ENCODE data around the gene TBKBP1. TPM values are rescaled to one million over a fixed set of nuclear protein-coding genes. Genes with fewer than 3 reads are reported as not detected.
"Not testable (repeated sequence)": the region's sequence is repeated elsewhere in the genome, so short reads cannot be mapped to it uniquely, and the experiment has no call there.

The TBKBP1 gene
- total RNA-seq, 1 donor from 2014 or later = 21.7 TPM

GRCh38 chr17:47678196-47678595, 15.8 kb upstream of the TBKBP1 start:
- DNase-seq (ENCODE audit: low spot score) = no peak

- no peak for DNase-seq (ENCODE audit: low spot score)
Measured at GRCh38 chr17:47682138-47682537, 11.8 kb upstream of the TBKBP1 start.

GRCh38 chr17:47682727-47683126, 11.2 kb upstream of the TBKBP1 start:
- not testable (repeated sequence) for DNase-seq (ENCODE audit: low spot score)

- no peak for DNase-seq (ENCODE audit: low spot score)
Measured at GRCh38 chr17:47684025-47684424, 9.9 kb upstream of the TBKBP1 start.

DNA sequence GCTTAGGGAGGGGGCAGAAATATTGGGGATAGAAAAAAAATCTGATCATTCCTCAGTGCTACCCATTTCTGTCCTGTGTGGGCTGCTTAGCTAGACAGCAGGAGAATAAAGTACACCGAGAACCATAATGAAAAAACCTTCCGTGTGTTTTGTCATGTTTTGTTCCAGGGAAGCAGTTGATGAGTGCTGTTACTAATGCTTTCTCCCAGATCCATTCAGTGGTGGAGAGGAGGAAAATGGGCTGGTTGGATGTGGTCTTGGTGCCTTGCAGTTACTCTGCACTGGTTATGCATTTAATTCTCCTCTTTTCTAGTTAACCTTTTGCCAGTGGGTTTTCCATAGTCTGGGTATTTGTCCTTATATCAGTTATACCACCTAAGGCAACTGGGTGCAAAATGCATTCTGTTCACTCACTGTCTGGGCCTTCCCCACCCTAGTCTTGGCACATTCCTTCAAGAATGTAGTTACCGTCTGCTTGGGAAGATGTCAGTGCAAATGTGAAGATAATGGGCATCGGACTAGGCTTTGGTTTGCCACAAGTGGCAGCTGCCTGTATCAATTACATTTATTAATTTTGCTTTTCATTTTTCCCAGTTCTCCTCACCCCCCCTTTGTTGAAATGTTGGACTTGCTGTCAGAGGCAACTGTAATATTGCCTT, 9.3 kb upstream of the TBKBP1 start:
- no peak for DNase-seq (ENCODE audit: low spot score)

DNA sequence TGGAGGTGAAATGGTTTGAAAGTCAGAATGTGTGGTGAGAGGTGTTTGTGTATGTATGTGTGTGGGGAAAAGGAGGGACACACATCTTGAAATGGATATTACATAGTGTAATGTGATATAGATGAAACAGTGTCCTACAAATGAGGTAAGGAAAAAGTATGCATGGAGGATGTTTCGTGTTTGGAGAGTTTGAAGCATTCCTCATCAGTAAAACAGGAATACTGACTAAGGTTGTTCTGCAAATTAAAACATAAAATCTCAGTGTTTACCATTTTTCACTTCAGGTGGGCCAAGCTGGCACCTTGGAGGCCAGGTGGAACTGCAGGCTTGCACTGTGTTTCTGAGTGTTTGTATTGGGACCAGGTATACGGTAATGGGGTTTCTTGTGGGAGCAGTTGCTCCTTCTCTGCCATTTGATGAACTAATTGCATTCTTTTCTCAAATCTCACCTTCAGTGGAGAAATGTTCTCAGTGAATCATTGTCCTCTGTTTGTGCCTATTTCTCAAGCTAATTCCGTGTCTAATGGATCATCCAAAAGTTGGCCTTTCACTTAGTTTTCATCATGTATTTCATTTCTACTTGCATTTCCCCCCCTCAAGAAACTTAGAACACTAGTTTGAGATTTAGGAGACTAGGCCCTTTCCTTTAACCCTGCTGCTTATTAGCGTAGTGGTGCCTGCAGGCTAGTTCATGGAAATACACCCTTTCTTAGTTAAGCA, 8.2 kb upstream of the TBKBP1 start:
- DNase-seq (ENCODE audit: low spot score) = no peak

DNA sequence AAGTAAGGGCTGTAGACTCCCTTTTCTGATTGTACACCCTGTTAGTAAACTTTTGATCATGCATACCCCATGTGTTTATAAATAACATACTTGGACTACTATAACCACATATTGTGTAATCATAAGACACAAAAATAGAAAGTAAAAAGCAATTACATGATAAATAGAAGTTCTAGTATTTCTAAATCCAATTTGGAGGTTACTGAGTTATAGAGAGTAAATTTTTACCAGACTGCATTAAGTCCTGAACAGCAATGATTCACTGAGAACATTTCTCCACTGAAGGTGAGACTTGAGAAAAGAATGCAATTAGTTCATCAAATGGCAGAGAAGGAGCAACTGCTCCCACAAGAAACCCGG, 7.7 kb upstream of the TBKBP1 start:
- no peak for DNase-seq (ENCODE audit: low spot score)

GRCh38 chr17:47686664-47687327, 7.2 kb upstream of the TBKBP1 start:
- no peak for DNase-seq (ENCODE audit: low spot score)

DNA sequence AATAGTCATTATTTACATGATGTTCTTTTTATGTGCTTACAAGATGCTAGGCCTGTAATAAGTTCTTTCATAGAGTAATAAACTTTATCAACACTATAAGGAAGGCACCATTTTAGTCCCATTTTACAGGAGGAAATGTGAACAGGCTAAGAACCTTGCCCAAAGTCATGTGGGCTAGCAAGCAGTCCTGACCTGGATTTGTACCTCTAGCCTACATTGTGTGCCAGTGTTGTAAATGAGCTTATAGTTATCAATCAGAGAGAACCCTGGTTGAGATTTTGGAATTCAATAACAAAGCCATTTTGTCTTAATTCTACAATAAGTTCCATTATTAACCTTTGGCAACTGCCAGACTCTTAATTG, 6.7 kb upstream of the TBKBP1 start:
- no peak for DNase-seq (ENCODE audit: low spot score)

- DNase-seq (ENCODE audit: low spot score) = no peak
Measured at GRCh38 chr17:47687748-47688147, 6.2 kb upstream of the TBKBP1 start.

DNA sequence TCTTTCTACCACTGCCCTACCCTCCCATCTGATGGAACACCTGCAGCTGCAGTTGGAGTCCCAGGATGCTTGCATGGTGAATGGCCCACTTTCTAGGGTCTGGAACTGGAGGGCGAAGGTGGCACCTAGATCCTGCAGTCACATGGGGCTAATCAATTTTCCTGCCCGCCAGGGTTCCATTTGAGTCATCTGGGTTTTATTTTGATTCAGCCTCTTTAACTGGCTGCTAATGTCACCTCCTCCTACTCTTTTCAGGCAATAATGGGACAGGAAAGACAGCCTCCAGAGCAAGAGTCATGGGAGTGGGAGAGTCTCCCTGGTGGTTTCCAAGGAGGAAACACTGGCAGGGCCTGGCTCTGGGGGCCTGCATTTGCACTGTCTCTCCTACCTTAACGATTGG, 3.8 kb upstream of the TBKBP1 start:
- DNase-seq (ENCODE audit: low spot score) = no peak

- no peak for DNase-seq (ENCODE audit: low spot score)
Measured at GRCh38 chr17:47692137-47692894, 1.6 kb upstream of the TBKBP1 start.

DNA sequence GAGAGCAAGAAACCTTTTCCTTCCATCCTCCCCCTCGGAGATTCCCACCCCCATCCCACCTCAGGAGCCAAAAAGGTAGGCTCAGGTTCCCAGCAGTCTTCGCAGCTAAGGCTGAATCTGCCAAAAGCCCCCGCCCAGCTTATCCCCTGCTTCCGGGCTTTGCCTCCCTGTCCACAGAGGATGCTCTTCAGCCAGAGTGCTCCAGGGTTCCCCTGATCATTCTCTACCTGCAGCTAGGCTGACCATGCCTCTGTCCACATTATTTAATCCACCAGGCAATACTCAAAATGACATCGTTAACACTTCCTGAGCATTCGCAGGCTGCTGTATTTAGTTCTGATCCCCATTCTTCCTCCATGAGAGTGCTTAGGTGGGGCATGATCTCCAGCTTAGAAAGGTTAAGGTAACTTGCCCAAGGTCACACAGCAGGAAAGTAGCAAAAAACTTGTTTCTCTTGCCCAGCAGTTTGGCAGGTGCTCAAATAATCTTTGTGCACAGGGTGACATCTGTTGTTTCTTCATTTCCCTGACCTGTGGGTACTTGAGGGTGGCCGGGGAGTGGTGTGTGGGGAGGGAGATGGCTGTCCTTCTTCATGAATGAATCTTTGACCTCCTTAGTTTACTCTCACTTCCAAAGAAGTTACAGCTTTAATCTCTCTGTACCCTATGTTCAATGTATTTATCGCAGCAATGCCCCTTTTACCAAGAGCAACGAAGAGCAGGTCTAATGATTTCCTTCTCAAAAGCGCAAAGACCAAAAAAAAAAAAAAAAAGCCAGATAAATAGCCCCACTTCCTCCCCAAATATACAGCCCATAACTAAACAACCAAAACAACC, 848 bp upstream of the TBKBP1 start:
- no peak for DNase-seq (ENCODE audit: low spot score)

GRCh38 chr17:47694581-47695428, 844 bp downstream of the TBKBP1 start:
- DNase-seq (ENCODE audit: low spot score) = peak; percentile 89

DNA sequence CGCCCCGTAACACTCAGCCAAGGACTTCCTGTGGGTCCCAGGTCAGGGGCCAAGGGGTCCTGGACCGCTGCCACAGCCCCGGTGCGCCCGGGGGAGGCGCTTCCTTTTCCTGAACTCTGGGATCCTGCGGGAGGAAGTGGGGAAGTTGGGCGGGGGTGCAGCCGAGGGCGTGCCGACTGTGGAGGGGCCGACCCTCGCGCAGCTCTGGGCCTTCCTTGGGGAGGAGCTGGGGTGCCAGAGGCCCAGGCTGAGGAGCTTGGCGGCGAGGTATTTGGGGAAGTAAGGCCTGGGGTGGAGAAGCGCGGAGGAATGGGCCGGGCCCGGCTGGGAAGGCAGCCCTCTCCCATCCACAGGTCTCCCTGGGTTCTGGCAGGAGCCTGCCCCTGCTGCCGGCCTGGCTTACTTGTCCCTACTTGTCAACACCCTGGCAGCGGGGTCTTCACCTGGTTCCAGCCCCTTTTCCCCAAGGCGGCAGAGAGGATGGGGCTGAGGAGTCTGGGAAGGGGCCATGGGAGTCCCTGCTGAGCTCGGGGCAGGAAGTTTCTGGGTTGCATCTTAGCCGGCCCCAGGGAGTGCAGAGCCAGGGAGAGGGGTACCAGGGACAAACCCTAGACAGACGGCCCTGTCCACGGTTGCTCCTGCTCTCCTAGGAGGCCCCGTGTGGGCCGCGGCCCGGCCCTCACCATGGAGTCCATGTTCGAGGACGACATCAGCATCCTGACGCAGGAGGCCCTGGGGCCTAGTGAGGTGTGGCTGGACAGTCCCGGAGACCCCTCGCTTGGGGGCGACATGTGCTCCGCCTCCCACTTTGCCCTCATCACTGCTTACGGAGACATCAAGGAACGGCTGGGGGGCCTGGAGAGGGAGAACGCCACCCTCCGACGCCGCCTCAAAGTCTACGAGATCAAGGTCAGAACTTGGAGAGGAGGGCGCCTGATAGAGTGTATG, 1.7 kb downstream of the TBKBP1 start:
- peak; percentile 91 for DNase-seq (ENCODE audit: low spot score)

- DNase-seq (ENCODE audit: low spot score) = peak; percentile 85
Measured at GRCh38 chr17:47696717-47697642, 3.0 kb downstream of the TBKBP1 start.

- DNase-seq (ENCODE audit: low spot score) = peak; percentile 73
Measured at GRCh38 chr17:47697906-47698711, 4.1 kb downstream of the TBKBP1 start.
